Right atrium auricular region (tissue), 2 donors: ENCODE results near the gene CCDC136. TPM values are rescaled to one million over a fixed set of nuclear protein-coding genes. Genes with fewer than 3 reads are reported as not detected.

Experiments
- DNase-seq: peaks from one replicate; pipeline ENCODE4 v3.0.0-alpha.2; 2019; ENCODE audit warnings: low spot score
- H3K27ac ChIP-seq, 2 donors: fragments of 200-600 bp; sonication (generic); 1 replicate in 1 of 2; 2 replicates in 1 of 2; pipeline ENCODE4 v1.5.1; 2016 to 2019
- H3K27me3 ChIP-seq, 2 donors: fragments of 200-600 bp; sonication (generic); one replicate each; pipeline versions ENCODE4 v1.5.1 to v1.6.0; 2017 to 2019
- H3K36me3 ChIP-seq: fragments of 200-600 bp; sonication (generic); one replicate; pipeline ENCODE4 v1.5.1; 2016
- H3K4me1 ChIP-seq, 2 donors: fragments of 200-600 bp; sonication (generic); one replicate each; pipeline versions ENCODE4 v1.5.1 to v1.6.0; 2017 to 2019
- H3K4me3 ChIP-seq, 2 donors: fragments of 200-600 bp; sonication (generic); 1 replicate in 1 of 2; 2 replicates in 1 of 2; pipeline ENCODE4 v1.5.1; 2017 to 2019; ENCODE audit warnings: mild to moderate bottlenecking in 1 of 2, moderate library complexity in 1 of 2
- H3K9me3 ChIP-seq, 2 donors: fragments of 200-600 bp; sonication (generic); one replicate each; pipeline ENCODE4 v1.5.1; 2019
- total RNA-seq, 2 donors: library from RNA; depleted of rRNA; stranded (reverse); fragments of >200 nt; gene quantifications; one replicate each; pipeline ENCODE4 v1.1.0, GENCODE V29; 2016
- TF ChIP-seq, protein P1 (sequence below), 2 donors: fragments of 200-600 bp; sonication (generic); IDR thresholded peaks; one replicate each; pipeline ENCODE4 v1.5.1; 2019; ENCODE audit warnings: antibody characterized with exemption in 2 of 2

The CCDC136 gene
- total RNA-seq, 2 donors from 2014 or later: 2.6 to 8.5 TPM

DNA sequence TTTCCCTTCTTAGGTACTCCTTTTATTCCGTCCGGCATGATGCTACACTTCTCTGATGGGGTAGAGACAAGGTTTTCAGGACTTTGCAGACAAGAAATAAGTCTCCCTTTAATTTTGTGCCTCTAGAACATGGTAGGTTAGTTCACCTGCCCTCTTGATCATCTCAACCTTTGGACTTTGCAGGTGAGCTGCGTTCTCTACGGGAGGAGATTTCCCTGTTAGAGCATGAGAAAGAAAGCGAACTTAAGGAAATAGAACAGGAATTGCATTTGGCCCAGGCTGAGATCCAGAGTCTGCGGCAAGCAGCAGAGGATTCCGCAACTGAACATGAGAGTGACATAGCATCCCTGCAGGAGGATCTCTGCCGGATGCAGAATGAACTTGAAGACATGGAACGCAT lies 9.2 kb downstream of the CCDC136 start:
- H3K4me3 ChIP-seq: no peak overlapping the region
- no peak overlapping the region for H3K27ac ChIP-seq
- DNase-seq: no peak
- TF ChIP-seq, protein P1, sequence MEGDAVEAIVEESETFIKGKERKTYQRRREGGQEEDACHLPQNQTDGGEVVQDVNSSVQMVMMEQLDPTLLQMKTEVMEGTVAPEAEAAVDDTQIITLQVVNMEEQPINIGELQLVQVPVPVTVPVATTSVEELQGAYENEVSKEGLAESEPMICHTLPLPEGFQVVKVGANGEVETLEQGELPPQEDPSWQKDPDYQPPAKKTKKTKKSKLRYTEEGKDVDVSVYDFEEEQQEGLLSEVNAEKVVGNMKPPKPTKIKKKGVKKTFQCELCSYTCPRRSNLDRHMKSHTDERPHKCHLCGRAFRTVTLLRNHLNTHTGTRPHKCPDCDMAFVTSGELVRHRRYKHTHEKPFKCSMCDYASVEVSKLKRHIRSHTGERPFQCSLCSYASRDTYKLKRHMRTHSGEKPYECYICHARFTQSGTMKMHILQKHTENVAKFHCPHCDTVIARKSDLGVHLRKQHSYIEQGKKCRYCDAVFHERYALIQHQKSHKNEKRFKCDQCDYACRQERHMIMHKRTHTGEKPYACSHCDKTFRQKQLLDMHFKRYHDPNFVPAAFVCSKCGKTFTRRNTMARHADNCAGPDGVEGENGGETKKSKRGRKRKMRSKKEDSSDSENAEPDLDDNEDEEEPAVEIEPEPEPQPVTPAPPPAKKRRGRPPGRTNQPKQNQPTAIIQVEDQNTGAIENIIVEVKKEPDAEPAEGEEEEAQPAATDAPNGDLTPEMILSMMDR (IDR thresholded peaks at IDR 0.05): no peak
- H3K4me1 ChIP-seq: no peaks in the 10 kb centered on the region
- H3K9me3 ChIP-seq: no peaks in the 10 kb centered on the region
- no peaks in the 10 kb centered on the region for H3K27me3 ChIP-seq
- H3K36me3 ChIP-seq: no peaks in the 10 kb centered on the region

DNA sequence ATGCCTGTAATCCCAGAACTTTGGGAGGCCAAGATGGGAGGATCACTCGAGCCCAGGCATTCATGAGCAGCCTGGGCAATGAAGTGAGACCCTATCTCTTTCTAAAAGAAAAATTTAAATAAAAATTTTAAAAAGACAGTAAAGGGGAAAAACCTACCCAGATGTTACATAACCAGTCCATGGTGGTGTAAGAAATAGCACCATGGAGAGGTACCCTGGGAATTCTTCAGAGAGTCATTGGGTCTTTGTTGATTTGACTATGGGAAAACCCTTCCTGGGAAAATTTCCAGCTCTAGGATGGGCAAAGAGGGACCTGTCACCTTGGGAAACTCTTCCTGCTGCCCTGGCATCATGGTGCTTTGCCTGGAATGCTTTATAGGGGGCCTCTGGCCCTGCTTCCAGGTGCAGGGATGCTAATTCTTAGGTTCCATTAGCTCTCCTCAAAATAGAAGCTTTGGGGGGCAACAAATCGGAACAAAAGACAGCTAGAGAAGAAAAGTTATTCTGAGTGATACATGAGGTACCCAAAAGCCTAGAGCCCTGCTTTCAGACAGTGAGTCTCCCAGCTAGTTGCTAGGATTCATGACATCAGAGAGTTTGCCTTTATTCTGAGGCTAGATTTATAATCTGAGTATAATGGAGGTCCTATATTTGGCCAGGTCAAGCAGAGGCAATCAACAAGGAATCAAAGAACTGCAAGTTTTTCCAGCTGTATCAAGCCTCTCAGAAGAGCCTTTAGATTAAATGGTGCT lies 10.1 kb downstream of the CCDC136 start:
- H3K4me1 ChIP-seq: no peaks in the 10 kb centered on the region
- no peaks in the 10 kb centered on the region for H3K27me3 ChIP-seq
- TF ChIP-seq, protein P1 (IDR thresholded peaks at IDR 0.05): no peak
- no peak overlapping the region for H3K4me3 ChIP-seq
- H3K27ac ChIP-seq: no peak overlapping the region
- H3K9me3 ChIP-seq: no peaks in the 10 kb centered on the region
- no peak for DNase-seq
- H3K36me3 ChIP-seq: no peaks in the 10 kb centered on the region

DNA sequence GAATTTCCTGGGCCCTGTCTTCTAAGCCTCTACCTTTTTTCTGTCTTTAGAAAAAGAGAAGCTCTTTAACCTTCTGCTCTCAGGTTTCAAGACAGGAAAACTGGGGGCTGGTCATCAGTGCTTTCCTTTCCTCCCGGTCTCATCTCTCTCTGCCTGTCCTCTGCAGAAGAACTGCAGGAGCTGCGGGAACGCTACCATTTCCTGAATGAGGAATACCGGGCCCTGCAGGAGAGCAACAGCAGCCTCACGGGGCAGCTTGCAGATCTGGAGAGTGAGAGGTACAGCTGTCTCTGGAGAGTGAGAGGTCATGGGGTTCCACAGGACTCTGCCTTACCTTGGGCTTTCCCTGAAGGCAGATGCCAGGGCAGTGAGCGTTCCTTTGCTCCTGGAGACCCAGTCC lies 12.7 kb downstream of the CCDC136 start:
- no peaks in the 10 kb centered on the region for H3K27me3 ChIP-seq
- H3K9me3 ChIP-seq: no peaks in the 10 kb centered on the region
- H3K4me3 ChIP-seq: no peak overlapping the region
- no peak overlapping the region for H3K27ac ChIP-seq
- H3K36me3 ChIP-seq: no peaks in the 10 kb centered on the region
- TF ChIP-seq, protein P1 (IDR thresholded peaks at IDR 0.05): no peak
- H3K4me1 ChIP-seq: no peaks in the 10 kb centered on the region
- DNase-seq: no peak

DNA sequence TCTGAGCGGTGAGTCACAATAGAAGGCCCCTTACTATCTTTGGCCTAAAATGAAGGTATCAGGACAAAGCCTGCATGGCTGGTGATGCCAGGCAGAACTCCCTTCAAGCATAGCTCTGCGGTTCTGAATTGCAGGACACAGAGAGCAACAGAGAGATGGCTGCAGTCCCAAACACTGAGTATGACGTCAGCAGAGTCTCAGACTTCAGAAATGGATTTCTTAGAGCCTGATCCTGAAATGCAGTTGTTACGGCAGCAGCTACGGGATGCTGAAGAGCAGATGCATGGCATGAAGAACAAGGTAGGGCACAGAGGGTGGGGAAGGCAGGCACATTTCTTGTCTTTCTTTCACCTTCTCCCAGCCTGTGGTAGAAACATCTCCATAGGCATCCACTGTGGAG lies 13.5 kb downstream of the CCDC136 start:
- H3K27ac ChIP-seq: no peak overlapping the region
- no peaks in the 10 kb centered on the region for H3K9me3 ChIP-seq
- DNase-seq: no peak
- H3K4me1 ChIP-seq: no peaks in the 10 kb centered on the region
- no peaks in the 10 kb centered on the region for H3K36me3 ChIP-seq
- TF ChIP-seq, protein P1 (IDR thresholded peaks at IDR 0.05): no peak
- H3K4me3 ChIP-seq: no peak overlapping the region
- no peaks in the 10 kb centered on the region for H3K27me3 ChIP-seq

DNA sequence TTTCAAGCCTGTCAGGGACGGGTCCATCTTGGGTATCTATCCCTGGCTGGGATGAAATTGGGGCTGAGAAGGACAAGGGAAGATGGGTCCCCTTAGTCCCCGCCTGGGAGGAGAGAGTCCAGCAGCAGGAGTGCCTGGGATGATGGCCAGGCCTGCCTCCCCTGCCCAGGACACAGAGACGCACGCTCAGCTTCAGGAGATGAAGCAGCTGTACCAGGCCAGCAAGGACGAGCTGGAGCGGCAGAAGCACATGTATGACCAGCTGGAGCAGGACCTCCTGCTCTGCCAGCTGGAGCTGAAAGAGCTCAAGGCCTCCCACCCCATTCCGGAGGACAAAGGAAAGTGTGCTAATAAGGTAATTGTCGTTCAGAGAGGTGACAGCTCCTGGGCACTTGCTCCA lies 15.4 kb downstream of the CCDC136 start:
- Histone ChIP-seq H3K9me3 (no peaks in the 10 kb centered on the region), H3K36me3 (no peaks in the 10 kb centered on the region), H3K27me3 (no peaks in the 10 kb centered on the region), H3K4me1 (no peaks in the 10 kb centered on the region), H3K4me3 (no peak overlapping the region), H3K27ac (no peak overlapping the region)
- DNase-seq: no peak
- TF ChIP-seq, protein P1 (IDR thresholded peaks at IDR 0.05): no peak

DNA sequence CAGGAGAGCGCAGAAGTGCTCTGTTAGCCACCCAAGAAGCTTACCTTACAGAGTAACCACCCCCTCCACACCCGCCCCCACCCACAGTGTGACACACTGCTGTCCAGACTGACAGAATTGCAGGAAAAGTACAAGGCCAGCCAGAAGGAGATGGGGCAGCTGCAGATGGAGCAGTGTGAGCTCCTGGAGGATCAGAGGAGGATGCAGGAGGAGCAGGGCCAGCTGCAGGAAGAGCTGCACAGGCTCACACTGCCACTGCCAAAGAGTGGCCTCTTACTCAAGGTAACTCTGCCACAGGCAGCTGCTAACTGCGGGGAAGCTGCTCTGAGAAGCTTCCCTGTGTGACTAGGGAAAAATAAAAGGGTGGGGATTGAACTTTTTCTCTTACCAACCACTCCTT lies 17.6 kb downstream of the CCDC136 start:
- Histone ChIP-seq H3K4me3 (no peak overlapping the region), H3K36me3 (no peaks in the 10 kb centered on the region), H3K9me3 (no peaks in the 10 kb centered on the region), H3K27me3 (no peaks in the 10 kb centered on the region), H3K27ac (no peak overlapping the region), H3K4me1 (peaks cover 0 to 8% of the 10 kb centered on the region in 2 donors)
- TF ChIP-seq, protein P1 (IDR thresholded peaks at IDR 0.05): no peak
- DNase-seq: no peak
